NCI-H146 (cell line): Measurements from ENCODE around the gene SEC14L1.
A peak's percentile ranks its signal among the peaks of the same experiment; 100 is the strongest.

Experiments
- DNase-seq: peaks from one replicate; lab custom pipeline; 2025; lab: John Stamatoyannopoulos, UW

SEC14L1 gene

DNA sequence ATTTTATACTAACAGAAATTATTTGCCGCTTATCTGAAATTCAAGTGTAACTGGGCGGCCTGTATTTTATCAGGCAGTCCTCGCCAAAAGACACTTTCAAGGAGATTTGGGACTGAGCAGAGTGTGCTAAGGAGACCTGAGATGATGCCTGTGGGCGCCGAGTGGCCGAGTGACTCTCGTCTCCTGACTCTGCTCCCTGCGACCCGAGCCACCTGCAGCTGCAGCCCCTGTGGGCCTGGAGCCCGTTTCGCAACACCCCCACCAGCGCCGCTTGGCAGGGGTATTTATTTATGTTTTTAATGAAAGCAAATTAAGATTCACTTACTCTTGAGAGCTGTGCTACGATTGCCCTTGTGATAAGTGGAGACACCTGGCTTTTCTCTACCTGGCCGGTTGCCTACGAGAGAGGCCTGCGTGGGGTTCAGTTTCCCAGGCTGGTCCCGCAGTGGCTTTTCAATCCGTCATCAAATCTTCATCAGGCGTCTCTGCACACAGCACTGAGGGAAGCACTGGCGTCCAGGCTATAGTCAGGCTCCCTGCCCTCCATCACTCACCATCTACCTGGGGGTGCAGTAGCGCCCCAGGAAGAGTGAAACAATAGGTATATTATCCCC lies 124.0 kb downstream of the SEC14L1 start:
- DNase-seq = peak; percentile 52

DNA sequence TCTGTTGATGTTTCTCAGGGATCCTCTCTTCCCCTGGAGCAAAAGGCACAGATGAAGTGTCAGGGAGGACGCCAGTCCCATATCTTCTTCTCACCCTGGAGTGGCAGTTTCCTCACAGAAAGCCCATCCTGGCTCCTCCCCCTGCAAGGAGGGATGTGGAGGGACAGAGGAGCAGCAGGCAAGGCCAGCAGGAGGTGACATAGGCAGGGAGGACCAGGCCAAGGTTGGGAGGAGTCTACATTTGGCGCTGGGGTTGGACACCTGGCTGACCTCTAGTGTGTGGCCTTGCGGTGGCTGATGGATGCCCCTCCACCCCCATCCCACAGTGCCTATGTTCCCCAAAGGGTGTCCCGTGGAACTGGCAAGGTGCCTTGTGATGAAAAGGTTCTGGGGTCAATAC lies 125.4 kb downstream of the SEC14L1 start:
- DNase-seq = no peak
